Ascending aorta (tissue), 2 donors: ENCODE measurements around the gene CYSLTR2. TPM values are rescaled to one million over a fixed set of nuclear protein-coding genes. Genes with fewer than 3 reads are reported as not detected.

Experiments
- DNase-seq, 2 donors: peaks; one replicate each; pipeline ENCODE4 v3.0.0-alpha.2; 2019; ENCODE audit warnings: low spot score in 2 of 2
- H3K27ac ChIP-seq, 2 donors: fragments of 200-600 bp; sonication (generic); one replicate each; pipeline ENCODE4 v1.5.1; 2016 to 2017; ENCODE audit warnings: mild to moderate bottlenecking in 1 of 2
- H3K27me3 ChIP-seq: fragments of 200-600 bp; sonication (generic); one replicate; pipeline ENCODE4 v1.5.1; 2017
- H3K36me3 ChIP-seq, 2 donors: fragments of 200-600 bp; sonication (generic); one replicate each; pipeline ENCODE4 v1.5.1; 2016
- H3K4me1 ChIP-seq, 2 donors: fragments of 200-600 bp; sonication (generic); one replicate each; pipeline ENCODE4 v1.5.1; 2016 to 2017; ENCODE audit warnings: mild to moderate bottlenecking in 1 of 2
- H3K4me3 ChIP-seq, 2 donors: fragments of 200-600 bp; sonication (generic); one replicate each; pipeline ENCODE4 v1.5.1; 2016 to 2017; ENCODE audit warnings: mild to moderate bottlenecking in 1 of 2
- H3K9me3 ChIP-seq, 2 donors: fragments of 200-600 bp; sonication (generic); one replicate each; pipeline ENCODE4 v1.5.1; 2016
- CTCF ChIP-seq, 3 experiments: fragments of 200-600 bp in 2 of 3; fragments of 450-650 bp in 1 of 3; sonication (generic) in 2 of 3; IDR thresholded peaks; one replicate each; pipeline ENCODE4 v1.5.1; 2016 to 2019; ENCODE audit warnings: antibody characterized with exemption in 3 of 3, mild to moderate bottlenecking in 1 of 3, moderate library complexity in 1 of 3
- intact Hi-C: fragments of 100-400 bp; cut with DNase I; formaldehyde crosslinking; loops from one replicate; pipeline ENCODE4 v1.15.1; 2023
- total RNA-seq: library from RNA; depleted of rRNA; stranded (reverse); fragments of >200 nt; gene quantifications from one replicate; pipeline ENCODE4 v1.1.0, GENCODE V29; 2016

CYSLTR2 gene
- total RNA-seq, 1 donor from 2014 or later: 1.2 TPM

GRCh38 chr13:48709213-48709612 is 55.5 kb downstream of the CYSLTR2 start:
- no peaks in the 10 kb centered on the region for H3K27me3 ChIP-seq
- TF ChIP-seq CTCF (IDR thresholded peaks at IDR 0.05): no peak
- intact Hi-C loops: no loop called here
- H3K36me3 ChIP-seq: no peaks in the 10 kb centered on the region
- peaks cover 0 to 4% of the 10 kb centered on the region in 2 donors for H3K9me3 ChIP-seq
- H3K4me1 ChIP-seq: no peaks in the 10 kb centered on the region
- H3K4me3 ChIP-seq: no peak overlapping the region
- no peak for DNase-seq
- H3K27ac ChIP-seq: no peak overlapping the region

- H3K4me1 ChIP-seq: no peaks in the 10 kb centered on the region
- DNase-seq: no peak
- H3K36me3 ChIP-seq: no peaks in the 10 kb centered on the region
- no peak overlapping the region for H3K27ac ChIP-seq
- H3K9me3 ChIP-seq: peaks cover 0 to 4% of the 10 kb centered on the region in 2 donors
- no peaks in the 10 kb centered on the region for H3K27me3 ChIP-seq
- no peak for TF ChIP-seq CTCF (IDR thresholded peaks at IDR 0.05)
- intact Hi-C loops: no loop called here
- no peak overlapping the region for H3K4me3 ChIP-seq
Observed at GRCh38 chr13:48710160-48710559, 56.4 kb downstream of the CYSLTR2 start.

GRCh38 chr13:48712141-48712540 is 58.4 kb downstream of the CYSLTR2 start:
- intact Hi-C loops: no loop called here
- Histone ChIP-seq H3K27me3 (no peaks in the 10 kb centered on the region), H3K36me3 (no peaks in the 10 kb centered on the region), H3K27ac (no peak overlapping the region), H3K9me3 (peaks cover 0 to 5% of the 10 kb centered on the region in 2 donors), H3K4me3 (no peak overlapping the region), H3K4me1 (no peaks in the 10 kb centered on the region)
- TF ChIP-seq CTCF (IDR thresholded peaks at IDR 0.05): no peak
- no peak for DNase-seq

- no peaks in the 10 kb centered on the region for H3K27me3 ChIP-seq
- H3K27ac ChIP-seq: no peak overlapping the region
- peaks cover 7 to 24% of the 10 kb centered on the region in 2 donors for H3K9me3 ChIP-seq
- intact Hi-C loops: no loop called here
- no peak for DNase-seq
- H3K4me1 ChIP-seq: no peaks in the 10 kb centered on the region
- TF ChIP-seq CTCF (IDR thresholded peaks at IDR 0.05): no peak
- H3K36me3 ChIP-seq: no peaks in the 10 kb centered on the region
- no peak overlapping the region for H3K4me3 ChIP-seq
Observed at GRCh38 chr13:48715977-48716376, 62.2 kb downstream of the CYSLTR2 start.

- Histone ChIP-seq H3K4me3 (no peak overlapping the region), H3K4me1 (no peaks in the 10 kb centered on the region), H3K36me3 (no peaks in the 10 kb centered on the region), H3K9me3 (peaks cover 7 to 24% of the 10 kb centered on the region in 2 donors), H3K27ac (no peak overlapping the region), H3K27me3 (no peaks in the 10 kb centered on the region)
- no peak for TF ChIP-seq CTCF (IDR thresholded peaks at IDR 0.05)
- intact Hi-C loops: no loop called here
- no peak for DNase-seq
Observed at GRCh38 chr13:48720621-48721020, 66.9 kb downstream of the CYSLTR2 start.

GRCh38 chr13:48723168-48723567 is 69.4 kb downstream of the CYSLTR2 start:
- intact Hi-C loops: no loop called here
- Histone ChIP-seq H3K4me1 (no peaks in the 10 kb centered on the region), H3K4me3 (no peak overlapping the region), H3K36me3 (no peaks in the 10 kb centered on the region), H3K9me3 (peaks cover 0 to 14% of the 10 kb centered on the region in 2 donors), H3K27ac (no peak overlapping the region), H3K27me3 (no peaks in the 10 kb centered on the region)
- no peak for DNase-seq
- no peak for TF ChIP-seq CTCF (IDR thresholded peaks at IDR 0.05)
